OCI-LY3 (cell line): ENCODE results near the gene MVB12A.

Experiments
- H2AFZ ChIP-seq: fragments of 200-600, 300-600 bp; shearing (Covaris generic); 2 replicates; pipeline ENCODE4 v1.6.0; 2014; ENCODE audit warnings: antibody characterized with exemption, low read depth, low read length
- H3K27ac ChIP-seq: fragments of 200-600, 300-600 bp; sonication (generic); 2 replicates; pipeline ENCODE4 v1.5.1; 2014; ENCODE audit warnings: mild to moderate bottlenecking, low read length, moderate library complexity, mixed read lengths
- H3K27me3 ChIP-seq: fragments of 200-600, 300-600 bp; sonication (generic); 2 replicates; pipeline ENCODE4 v1.6.1; 2014; ENCODE audit warnings: low read depth, low read length, mixed read lengths
- H3K36me3 ChIP-seq: fragments of 200-600, 300-600 bp; sonication (generic); replicated peaks from 2 replicates; pipeline ENCODE3; 2014; ENCODE audit warnings: low read depth, low read length, mixed read lengths
- H3K4me1 ChIP-seq: fragments of 300-600, 200-600 bp; sonication (generic); 2 replicates; pipeline ENCODE4 v1.6.1; 2014; ENCODE audit warnings: low read length, mixed read lengths
- H3K4me2 ChIP-seq: fragments of 200-600, 300-600 bp; sonication (generic); 2 replicates; pipeline ENCODE4 v1.6.1; 2014; ENCODE audit warnings: low read length, mixed read lengths
- H3K4me3 ChIP-seq: fragments of 300-600, 200-600 bp; sonication (generic); 2 replicates; pipeline ENCODE4 v1.5.1; 2014; ENCODE audit warnings: antibody characterized with exemption, mild to moderate bottlenecking, low read length, moderate library complexity
- H3K79me2 ChIP-seq: fragments of 300-600, 200-600 bp; shearing (Covaris generic); 2 replicates; pipeline ENCODE4 v1.6.1; 2014; ENCODE audit warnings: mild to moderate bottlenecking, low read length, mixed read lengths
- H3K9ac ChIP-seq: fragments of 300-600, 200-600 bp; shearing (Covaris generic); 2 replicates; pipeline ENCODE4 v1.6.0; 2014; ENCODE audit warnings: mild to moderate bottlenecking, low read length, moderate library complexity
- H3K9me3 ChIP-seq: fragments of 200-600, 300-600 bp; shearing (Covaris generic); 2 replicates; pipeline ENCODE4 v1.6.1; 2014; ENCODE audit warnings: low read length, mixed read lengths; ENCODE audit not compliant: insufficient read depth
- H4K20me1 ChIP-seq: fragments of 200-600, 300-600 bp; sonication (generic); 2 replicates; pipeline ENCODE4 v1.6.1; 2016; ENCODE audit warnings: low read length, mixed read lengths; ENCODE audit not compliant: insufficient read depth
- CTCF ChIP-seq: fragments of 200-600, 300-600 bp; sonication (generic); IDR thresholded peaks from 2 replicates; pipeline ENCODE4 v1.5.1; 2014; ENCODE audit warnings: antibody characterized with exemption, low read length, low read depth
- EZH2phosphoT487 ChIP-seq: fragments of 200-600 bp; shearing (Covaris generic); IDR thresholded peaks from 2 replicates; pipeline ENCODE4 v1.6.1; 2018; ENCODE audit warnings: antibody characterized with exemption, mixed run types, low read depth

Gene MVB12A

DNA sequence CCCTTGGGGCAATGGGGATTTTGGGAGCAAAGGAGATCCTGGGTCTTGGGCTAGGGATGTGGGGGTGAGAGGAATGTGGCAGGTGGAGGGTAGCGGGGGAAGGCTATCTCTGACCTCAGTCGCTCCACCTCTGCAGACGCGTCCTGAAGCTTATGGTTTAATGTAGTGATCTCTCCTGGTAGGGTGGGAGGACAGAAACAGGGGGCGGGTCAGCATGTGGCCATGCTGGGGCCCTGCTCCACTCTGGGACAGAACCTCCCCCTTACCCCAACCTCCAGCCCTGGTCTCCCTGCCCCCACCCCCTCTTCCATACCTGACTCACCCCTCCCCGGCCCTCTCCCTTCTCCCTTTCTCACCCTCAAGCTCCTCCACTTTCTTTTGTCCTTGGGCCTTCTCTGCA, 15.8 kb upstream of the MVB12A start:
- H3K4me1 ChIP-seq = peaks cover 33% of the 10 kb centered on the region
- no peak overlapping the region for H2AFZ ChIP-seq
- peaks cover 15% of the 10 kb centered on the region for H3K36me3 ChIP-seq
- H4K20me1 ChIP-seq = no peaks in the 10 kb centered on the region; the same call in 1 of the 2 replicates
- H3K4me2 ChIP-seq = peak overlapping the region; percentile 98
- H3K9ac ChIP-seq = peak overlapping the region; percentile 83
- peak overlapping the region; percentile 83 for H3K4me3 ChIP-seq
- no peak for TF ChIP-seq CTCF
- no peak for TF ChIP-seq EZH2phosphoT487
- H3K9me3 ChIP-seq = no peaks in the 10 kb centered on the region
- peak overlapping the region; percentile 81 for H3K27ac ChIP-seq
- peaks cover 36% of the 10 kb centered on the region for H3K79me2 ChIP-seq
- no peaks in the 10 kb centered on the region for H3K27me3 ChIP-seq

DNA sequence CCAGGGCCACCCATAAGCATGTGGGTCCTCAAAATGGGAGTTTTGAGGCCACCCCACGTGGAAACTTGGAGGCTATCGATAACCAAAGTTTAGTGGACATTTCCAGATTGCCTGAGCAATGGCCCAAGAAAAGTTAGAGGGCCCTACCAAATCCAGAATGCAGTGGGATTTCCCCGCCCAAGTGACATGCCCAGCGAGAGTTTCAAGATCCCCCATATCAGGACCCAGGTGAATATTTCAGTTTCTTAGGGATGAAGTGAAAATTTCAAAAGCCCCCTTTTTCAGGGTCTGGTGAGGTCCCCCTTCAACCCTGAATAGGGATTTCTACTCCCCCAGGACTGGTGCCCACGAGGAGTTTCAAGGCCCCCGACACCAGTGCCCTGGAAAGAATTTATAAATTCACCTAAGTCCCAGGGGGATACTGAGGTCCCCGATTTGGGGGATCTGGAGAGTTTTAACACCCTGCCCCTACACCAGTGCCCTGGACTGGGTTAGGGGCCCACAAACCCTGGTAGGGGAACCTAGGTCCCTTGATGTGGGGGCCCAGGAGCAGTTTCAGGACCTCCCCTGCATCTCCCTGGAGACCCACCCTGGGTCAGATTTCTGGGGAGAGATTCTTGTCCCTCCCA, 15.1 kb upstream of the MVB12A start:
- H3K4me3 ChIP-seq = peak overlapping the region; percentile 83
- H4K20me1 ChIP-seq = no peaks in the 10 kb centered on the region; the same call in 1 of the 2 replicates
- peak overlapping the region; percentile 81 for H3K27ac ChIP-seq
- peak overlapping the region; percentile 71; the same call in 1 of the 2 replicates for H2AFZ ChIP-seq
- peak overlapping the region; percentile 83 for H3K9ac ChIP-seq
- H3K4me2 ChIP-seq = peak overlapping the region; percentile 98
- H3K9me3 ChIP-seq = no peaks in the 10 kb centered on the region
- H3K79me2 ChIP-seq = peaks cover 36% of the 10 kb centered on the region
- peaks cover 15% of the 10 kb centered on the region for H3K36me3 ChIP-seq
- H3K27me3 ChIP-seq = no peaks in the 10 kb centered on the region
- H3K4me1 ChIP-seq = peaks cover 33% of the 10 kb centered on the region
- no peak for TF ChIP-seq EZH2phosphoT487
- TF ChIP-seq CTCF = no peak

DNA sequence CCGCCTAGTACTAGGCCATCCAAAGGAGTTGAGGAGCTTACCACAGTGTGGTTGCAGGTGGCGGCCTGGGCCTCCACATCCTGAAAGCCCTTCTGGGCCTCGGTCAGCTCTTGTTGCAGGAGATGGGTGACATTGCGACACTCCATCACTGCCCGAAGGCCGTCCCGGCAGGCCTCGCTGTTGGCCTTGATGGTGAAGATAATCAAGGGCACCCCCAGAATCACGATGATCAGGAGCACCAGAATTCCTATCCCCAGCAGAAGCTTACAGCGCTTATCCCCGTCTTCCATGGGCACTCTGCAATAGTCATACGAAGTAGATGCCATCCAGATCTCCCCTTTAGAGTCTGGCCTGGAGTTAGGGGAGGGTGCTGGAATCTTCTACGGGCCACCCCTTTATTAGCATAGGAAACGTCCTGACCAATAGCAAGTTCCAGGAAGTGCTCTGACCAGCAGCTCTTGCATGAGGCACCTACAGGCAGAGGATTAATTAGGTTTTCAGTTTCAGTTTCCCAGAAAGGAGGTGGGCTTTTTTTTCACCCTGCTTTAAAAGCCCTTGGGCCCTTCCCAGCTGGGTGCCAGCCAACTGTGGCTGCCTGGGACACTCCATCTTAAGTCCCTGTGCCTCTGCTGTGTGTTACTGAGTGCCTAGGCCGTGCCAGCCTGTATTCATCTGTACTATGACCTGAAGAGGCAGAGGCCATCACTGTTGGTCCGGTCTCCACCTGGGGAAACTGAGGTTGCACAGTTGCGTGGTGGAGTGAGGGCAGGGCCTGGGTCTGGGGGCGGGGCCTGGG, 14.4 kb upstream of the MVB12A start, which contains the start of gene BST2:
Gene BST2 (minus strand): TSS at position 381 of the 796 bp plus-strand sequence. CDS start 55 bp downstream, at position 326.
- peak within 1 kb of the TSS; percentile 83 for H3K9ac ChIP-seq
- peaks cover 15% of the 10 kb centered on the region for H3K36me3 ChIP-seq
- no peaks in the 10 kb centered on the region; the same call in 1 of the 2 replicates for H4K20me1 ChIP-seq
- peak within 1 kb of the TSS; percentile 71 for H2AFZ ChIP-seq
- peaks cover 33% of the 10 kb centered on the region for H3K4me1 ChIP-seq
- H3K79me2 ChIP-seq = peaks cover 36% of the 10 kb centered on the region
- peak within 1 kb of the TSS; percentile 83 for H3K4me3 ChIP-seq
- H3K4me2 ChIP-seq = peak within 1 kb of the TSS; percentile 98
- no peaks in the 10 kb centered on the region for H3K27me3 ChIP-seq
- peak within 1 kb of the TSS; percentile 81 for H3K27ac ChIP-seq
- no peak for TF ChIP-seq CTCF
- TF ChIP-seq EZH2phosphoT487 = no peak
- no peaks in the 10 kb centered on the region for H3K9me3 ChIP-seq
